ENCODE measurements around the gene PLCH1.

- TF ChIP-seq CTCF (IDR thresholded peaks at IDR 0.05) (no peak), EZH2 (IDR thresholded peaks at IDR 0.05; ENCODE audit: borderline replicate concordance, insufficient read depth, low read depth, low read length, poor library complexity, severe bottlenecking) (no peak)
Observed at GRCh38 chr3:155331078-155331477, 413.8 kb downstream of the PLCH1 start.

Data from B cell (primary cell).